HG03457 (cell line): ENCODE measurements around the gene PARD6B.

Experiments
- ATAC-seq: cut with Tn5 transposase; IDR thresholded peaks from one replicate; pipeline ENCODE4 v1.9.1; 2021; ENCODE audit warnings: moderate number of reproducible peaks; ENCODE audit not compliant: unreplicated experiment

PARD6B gene

GRCh38 chr20:50722424-50723155 is 8.8 kb upstream of the PARD6B start:
- ATAC-seq = no peak

DNA sequence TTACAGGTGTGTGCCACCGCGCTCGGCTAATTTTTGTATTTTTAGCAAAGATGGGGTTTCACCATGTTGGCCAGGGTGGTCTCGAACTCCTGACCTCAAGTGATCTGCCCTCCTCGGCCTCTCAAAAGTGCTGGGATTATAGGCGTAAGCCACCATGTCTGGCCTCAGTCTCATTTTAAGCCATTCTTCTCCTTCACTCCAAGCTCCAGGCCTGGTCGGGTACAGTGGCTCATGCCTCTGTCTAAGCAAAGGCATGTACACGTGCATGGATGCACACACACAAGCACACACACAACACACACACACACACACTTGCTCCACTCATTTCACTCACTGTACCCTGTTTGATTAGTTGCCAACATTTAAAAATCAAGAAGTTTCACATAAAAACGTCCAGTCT is 7.7 kb upstream of the PARD6B start:
- ATAC-seq = no peak

GRCh38 chr20:50724112-50724725 is 7.2 kb upstream of the PARD6B start:
- ATAC-seq = no peak

DNA sequence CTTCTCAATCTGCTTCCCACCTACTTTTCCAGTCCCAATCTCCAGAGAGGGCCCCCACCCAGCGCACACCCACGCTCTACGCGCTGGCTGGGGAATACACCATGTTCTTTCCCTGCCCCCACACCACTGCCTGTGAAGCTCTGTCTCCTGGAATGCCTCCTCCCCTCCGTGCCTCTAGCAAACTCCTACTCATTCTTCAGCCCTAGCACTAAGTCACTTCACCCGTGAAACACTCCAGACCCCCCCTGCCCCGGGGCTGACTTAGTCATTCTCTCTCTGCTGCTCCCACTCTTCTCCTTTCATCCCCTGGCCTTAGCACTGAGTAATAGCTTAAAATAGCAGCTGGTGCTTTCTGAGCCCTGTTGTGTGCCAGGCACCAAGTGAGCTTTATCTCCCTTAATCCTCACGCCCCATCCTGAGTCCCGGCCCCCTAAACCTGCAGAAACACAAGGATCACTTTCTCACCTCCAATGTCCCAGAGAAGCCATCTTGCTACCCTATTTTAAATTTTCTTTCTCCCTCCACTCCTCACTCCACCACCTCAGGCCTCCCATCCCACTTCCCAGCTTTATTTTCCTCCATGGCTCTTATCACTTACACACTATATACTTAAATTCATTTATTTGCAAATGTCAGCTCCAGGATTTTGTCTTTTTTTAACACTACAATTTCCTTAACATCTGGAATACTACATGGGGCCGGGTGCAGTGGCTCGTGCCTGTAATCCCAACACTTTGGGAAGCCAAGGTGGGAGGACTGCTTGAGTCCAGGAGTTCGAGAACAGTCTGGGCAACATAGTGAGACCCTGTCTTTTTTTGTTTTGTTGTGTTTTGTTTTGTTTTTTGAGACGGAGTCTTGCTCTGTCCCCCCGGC is 6.3 kb upstream of the PARD6B start:
- ATAC-seq = no peak

DNA sequence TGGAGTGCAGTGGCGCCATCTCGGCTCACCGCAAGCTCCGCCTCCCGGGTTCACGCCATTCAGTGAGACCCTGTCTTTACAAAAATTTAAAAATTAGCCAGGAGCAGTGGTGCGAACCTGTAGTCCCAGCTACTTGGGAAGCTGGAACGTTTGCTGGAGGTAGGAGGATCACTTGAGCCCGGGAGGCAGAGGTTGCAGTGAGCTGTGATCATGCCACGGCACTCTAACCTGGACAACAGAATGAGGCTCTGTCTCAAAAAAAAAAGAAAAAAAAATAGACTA is 5.7 kb upstream of the PARD6B start:
- ATAC-seq = no peak

- no peak for ATAC-seq
Observed at GRCh38 chr20:50726955-50727791, 4.2 kb upstream of the PARD6B start.

DNA sequence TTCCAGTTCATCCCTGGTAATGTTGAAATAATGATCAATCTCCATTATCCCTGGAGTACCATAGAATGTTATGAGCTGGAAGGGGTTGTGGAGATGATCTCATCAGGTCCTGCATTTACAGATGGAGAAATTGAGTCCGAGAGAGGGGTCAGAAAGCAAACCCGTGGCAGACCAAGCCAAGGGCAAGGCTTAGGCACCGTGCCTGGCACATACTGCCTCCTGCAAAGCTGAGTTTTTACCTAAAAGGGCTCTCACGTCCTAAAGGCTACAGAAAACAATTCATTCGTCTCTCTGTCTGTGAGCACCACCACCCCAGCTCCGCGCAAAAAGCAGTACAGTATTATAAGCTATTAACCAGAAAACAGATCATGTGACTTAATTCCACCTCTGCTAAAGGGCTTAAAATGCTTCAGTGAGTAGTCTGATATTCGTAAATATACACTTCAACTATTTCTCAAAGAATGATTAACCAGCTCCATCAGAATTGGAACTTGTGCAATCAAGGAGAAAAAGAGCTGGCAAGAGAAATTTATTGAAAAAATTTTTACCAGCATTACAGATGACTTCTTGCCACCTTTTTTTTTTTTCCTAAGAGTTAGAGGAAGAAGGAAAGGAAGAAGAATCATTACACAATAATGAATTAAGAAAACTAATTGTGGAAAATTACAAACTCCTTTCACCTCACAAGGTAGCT is 3.4 kb upstream of the PARD6B start:
- no peak for ATAC-seq

DNA sequence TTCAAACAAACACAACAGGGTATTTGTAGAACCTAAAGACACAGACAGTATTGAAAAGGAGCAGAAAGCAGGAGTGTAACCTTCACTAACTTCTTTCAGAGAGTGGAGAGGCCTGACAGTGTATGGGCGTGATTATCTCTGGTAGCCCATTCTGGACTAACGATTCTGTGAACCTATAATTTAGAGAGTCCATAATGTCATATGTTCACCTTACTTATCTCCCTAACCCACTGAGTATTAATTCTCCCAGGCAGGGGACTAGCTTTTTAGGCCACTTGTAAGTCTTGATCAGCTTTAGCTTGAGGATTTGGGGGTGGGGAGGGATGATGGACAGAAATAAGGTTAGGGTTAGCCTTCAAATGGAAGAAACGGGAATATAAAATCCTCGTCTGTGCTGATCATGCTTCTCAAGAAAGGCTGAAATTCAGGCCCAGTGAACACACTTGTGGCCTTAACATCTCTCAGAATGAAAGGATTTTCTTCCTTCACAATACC is 2.8 kb upstream of the PARD6B start:
- ATAC-seq = no peak

GRCh38 chr20:50728981-50729874 is 2.2 kb upstream of the PARD6B start:
- ATAC-seq = no peak

- ATAC-seq = no peak
Observed at GRCh38 chr20:50729901-50730764, 1.2 kb upstream of the PARD6B start.

DNA sequence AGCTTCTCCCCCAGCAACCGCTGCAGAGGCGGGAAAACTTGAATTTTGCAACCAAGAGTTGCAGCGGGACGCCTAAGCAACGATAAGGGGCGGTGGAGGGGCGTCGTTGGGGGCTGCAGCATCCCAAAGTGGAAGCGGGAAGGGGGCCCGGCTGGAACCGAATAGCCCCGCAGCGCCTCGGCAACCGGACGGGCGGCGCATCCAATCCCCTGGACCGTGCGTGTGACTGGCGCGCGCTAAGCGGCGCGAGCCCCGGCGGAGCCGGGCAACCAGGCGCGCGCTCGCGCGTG is 670 bp upstream of the PARD6B start:
- ATAC-seq = no peak

DNA sequence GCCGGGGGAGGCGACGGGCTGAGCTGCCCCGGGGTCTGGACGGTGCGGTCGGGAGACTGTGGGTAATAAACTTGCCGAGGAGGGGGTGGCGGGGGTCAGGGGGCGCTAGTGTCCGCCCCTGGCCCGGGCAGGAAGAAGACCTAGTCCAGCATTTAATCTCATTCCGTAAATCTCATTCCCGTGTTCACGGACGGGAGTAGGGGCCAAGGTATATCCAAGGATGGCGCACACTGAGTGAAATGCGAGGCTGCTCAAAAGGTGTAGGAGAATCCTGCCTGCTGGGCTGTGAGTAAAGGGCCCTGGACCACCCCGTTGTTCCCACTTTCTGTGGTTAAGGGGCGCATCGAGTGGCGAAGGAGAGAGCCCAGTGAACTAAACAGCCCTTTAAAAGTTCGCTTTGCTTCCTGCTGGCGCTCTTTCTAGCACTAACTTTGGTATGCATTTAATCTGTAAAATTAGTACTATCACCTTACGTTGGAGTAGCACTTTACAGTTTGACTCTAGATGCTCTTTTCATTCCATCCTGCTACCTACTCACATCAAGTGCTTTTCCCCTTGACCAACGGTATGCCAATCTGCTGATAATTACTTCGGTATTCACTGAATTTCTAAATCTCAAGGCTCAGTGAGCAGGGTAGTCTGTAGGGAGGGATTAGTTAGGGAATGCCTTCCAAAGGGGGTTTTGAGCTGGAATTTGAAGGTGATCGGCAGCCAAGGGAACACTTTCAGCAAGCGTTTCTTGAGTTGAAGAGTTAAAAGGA is 730 bp downstream of the PARD6B start:
- ATAC-seq = no peak

- no peak for ATAC-seq
Observed at GRCh38 chr20:50733644-50734349, 2.4 kb downstream of the PARD6B start.

- no peak for ATAC-seq
Observed at GRCh38 chr20:50734730-50735679, 3.6 kb downstream of the PARD6B start.

DNA sequence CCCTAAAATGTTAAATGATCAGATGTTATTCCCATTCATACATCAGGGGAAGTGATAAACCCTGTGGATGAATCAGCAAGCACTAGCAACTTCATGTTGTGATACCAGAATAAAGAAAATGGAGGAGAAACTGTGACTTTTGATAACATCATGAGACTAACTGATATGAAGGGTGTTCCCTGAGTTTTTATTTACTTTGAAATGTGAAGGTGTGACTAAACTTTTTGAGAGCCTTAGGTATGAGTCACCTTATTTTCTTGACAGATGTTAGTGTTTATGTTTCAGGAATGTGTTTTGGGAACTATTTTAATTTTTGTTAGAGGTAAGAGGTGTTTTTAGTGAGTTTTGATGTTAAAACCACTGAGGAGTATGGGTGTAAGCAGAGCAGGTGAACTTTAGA is 4.4 kb downstream of the PARD6B start:
- no peak for ATAC-seq

- ATAC-seq = no peak
Observed at GRCh38 chr20:50737352-50737751, 6.0 kb downstream of the PARD6B start.
